HG02884 (cell line): Measurements from ENCODE around the gene PRR30.
"Not testable (repeated sequence)": the region's sequence is repeated elsewhere in the genome, so short reads cannot be mapped to it uniquely, and the experiment has no call there.

Source experiments
- ATAC-seq: cut with Tn5 transposase; IDR thresholded peaks from one replicate; pipeline ENCODE4 v1.9.1; 2021; ENCODE audit warnings: mild to moderate bottlenecking, moderate library complexity; ENCODE audit not compliant: unreplicated experiment

The PRR30 gene

DNA sequence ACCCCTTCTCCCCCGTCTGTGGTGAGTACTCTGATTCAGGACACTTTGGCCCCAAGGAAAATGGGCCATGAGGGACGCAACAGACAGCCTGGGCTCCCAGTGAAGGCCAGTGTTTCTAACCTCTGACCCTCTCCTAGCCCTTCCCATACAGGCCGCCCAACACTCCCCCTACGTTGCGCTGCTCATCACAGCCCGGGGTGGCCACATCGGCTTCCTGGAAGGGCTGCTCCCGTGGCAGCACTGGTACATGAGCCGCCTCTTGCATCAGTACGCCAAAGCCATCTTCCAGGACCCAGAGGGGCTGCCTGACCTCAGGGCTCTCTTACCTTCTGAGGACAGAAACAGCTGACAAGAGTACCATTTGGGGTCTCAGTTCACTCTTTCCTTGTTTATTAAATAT lies 8.8 kb downstream of the PRR30 start:
- no peak for ATAC-seq

DNA sequence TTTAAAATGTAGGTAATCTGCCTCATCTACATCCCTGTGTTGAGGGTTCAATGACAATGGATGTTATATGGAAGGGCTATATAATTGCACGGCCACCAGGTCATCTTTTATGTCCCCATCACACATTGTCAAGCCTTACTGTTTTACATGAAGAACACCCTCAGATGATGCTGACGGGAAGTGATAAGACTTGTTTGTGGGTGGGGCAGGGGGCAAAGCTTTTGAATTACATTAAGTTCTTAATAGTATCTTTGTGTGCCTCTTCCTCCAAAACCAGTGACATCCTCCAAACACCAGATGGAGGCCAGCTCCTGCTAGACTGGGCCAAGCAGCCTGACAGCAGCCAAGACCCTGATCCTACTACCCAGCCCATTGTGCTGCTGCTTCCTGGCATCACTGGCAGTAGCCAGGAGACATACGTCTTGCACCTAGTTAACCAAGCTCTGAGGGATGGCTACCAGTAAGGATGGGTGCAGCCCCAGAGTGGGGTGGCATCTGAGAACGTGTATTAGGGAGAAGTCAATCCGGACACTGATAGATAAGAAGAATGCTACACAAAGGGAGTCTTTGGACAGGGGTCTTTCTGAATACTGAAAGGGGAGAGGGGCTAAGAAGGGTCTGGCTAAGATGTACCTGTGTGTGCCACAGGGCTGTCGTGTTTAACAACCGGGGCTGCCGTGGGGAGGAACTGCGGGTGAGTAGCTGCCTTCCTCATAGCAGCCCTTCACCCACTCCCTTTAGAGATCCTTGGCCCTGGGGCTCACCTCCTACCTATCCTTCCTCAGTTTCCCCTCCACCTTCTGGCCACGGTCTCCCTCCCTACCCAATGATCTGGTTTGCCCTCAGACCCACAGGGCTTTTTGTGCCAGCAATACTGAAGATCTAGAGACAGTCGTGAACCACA lies 10.3 kb downstream of the PRR30 start:
- ATAC-seq, result no peak

DNA sequence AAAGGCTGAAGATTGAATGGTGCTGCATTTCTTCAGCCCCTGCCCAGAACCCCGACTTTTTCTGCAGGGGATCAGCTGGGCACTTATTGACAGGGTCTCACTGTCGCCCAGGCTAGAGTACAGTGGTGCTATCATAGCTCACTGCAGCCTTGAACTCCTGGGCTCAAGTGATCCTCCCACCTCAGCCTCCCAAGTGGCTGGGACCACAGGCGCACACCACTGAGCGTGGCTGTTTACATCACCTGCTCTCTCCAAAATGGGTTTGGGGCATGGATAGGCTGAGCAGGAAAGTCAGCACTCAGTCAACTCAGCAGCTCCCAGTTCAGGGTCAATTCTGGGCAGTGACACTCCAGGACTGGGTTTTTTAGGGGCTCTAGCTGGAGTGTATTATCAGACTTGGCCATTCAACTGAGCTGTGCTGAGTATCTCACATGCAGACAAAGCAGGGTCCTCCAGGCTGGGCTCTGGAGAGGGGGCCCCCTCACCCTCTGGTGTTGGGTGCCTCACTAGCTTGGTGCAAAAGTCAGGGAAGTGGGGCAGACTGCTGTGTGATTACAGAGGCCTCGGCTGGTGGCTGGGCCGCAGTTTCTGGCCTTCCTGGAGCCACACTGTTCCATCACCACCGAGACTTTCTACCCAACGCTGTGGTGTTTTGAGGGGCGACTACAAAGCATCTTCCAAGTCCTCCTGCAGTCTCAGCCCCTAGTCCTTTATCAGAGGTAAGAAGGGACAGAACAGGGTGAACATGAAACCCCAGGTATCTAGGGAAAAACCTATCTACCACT lies 11.1 kb downstream of the PRR30 start:
- ATAC-seq, result no peak

DNA sequence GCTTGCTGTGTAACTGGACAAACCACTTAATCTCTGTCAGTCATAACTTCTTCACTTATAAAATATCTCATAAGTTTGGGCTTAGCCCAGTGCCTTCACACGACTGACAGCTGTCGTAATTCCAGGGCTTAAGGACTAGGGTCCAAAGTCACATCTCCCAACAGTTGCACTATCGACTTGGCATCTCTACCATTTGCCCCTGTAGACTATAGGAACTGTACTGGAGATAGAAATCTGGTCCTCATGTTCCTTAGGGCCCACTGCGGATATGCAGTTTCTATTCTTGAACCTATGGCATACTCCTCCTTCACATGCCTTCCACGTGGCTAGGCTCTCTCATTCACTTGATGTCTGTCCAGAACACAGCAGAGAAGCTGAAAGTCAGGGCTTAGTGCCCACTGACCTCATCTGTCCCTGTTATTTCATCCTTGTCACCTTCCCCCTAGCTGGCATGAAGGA lies 12.9 kb downstream of the PRR30 start:
- ATAC-seq, result no peak

DNA sequence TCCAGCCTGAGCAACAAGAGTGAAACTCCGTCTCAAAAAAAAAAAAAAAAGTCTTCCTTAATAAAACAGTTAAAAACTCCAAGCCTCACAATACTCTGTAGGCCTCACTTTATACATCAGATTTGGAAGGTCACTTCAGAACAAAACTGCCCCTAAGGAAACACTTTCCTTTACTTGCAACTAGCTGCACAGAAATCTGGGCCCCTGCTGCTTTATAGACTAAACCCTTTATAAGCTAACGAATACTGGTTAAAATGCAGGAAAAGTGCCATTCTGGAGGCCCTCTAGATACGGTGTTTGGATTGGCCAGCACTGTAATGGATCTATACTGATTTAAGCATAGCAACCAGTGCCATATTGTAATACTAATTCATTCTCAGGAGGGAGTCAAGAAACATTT lies 14.1 kb downstream of the PRR30 start:
- ATAC-seq, result no peak

DNA sequence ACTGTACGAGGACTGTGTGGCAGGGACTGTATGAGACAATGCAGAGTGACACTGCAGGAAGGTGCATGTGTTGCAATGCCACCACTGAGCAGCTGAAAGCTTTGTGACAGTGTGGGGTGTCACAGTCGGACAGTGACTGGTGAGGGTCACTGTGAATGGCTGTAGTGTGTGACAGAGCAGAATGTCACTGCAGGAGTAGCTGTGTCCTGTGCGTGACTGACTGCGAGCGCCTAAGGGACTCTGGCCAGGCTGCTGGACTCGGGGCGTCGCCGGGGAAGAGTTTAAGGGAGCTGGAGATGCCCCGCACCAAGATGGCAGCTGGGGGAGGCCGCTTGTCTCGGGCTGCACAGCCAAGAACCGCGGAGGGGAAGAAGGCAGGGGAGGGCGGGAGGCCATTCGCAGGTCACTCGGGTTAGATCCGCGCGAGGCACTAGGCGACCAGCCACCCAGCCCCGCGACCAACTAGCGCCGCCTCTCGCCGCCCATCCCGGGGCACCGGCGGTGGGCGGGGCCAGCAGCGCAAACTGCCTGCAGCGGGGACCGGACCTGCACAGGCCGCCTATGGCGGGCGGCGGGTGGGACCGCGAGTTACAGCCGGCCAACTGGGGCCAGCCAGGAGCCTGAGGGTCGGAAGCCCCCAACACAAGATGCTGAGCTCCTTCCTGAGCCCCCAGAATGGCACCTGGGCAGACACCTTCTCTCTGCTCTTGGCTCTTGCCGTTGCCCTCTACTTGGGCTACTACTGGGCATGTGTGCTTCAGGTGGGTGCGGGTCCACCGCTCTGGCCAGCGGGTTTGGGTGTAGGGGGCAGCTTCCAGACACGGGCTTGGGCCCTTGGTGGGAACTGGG lies 15.7 kb downstream of the PRR30 start, which contains the start of gene ABHD1:
TSS of gene ABHD1 (plus strand) at position 514 of the 849 bp plus-strand sequence. CDS start at position 648, 134 bp downstream.
- no peak for ATAC-seq

DNA sequence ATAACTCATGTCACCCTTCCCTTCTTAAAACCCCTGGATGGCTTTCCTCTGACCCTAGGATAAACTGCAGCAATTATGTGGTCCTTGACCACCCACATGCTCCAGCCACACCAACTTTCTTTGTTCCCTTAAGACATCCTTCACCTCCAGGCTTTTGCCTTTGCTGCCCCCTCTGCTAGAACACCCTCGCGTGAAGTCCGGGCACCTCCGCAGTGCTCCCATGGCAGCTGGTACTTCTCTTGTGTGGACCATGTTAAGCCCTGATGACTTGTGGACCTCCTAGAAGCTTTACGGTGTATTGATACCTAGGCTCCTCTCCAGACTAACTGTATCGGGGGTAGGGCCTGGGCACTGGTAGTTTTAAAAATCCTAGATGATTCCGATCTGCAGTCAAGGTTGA lies 16.4 kb downstream of the PRR30 start:
- ATAC-seq, result no peak

DNA sequence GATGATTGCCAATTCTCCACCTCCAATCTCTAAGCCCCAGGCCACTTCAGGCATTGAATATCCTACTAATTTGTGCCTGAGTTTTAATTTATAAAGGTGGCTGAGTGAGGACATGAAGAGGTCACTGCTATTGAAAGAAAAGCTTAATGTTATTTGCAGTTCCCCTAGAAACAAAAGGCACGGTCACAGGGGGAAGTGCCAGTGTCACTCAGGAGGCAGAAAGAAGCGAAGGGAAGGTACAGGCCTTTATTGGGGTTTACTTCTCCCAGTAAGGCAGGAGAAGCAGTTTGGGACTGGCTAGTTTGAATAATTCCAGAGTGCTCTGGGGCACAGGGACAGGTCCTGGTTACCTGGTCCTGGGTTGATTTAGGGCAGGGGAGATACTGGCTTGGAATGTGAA lies 17.3 kb downstream of the PRR30 start:
- no peak for ATAC-seq

DNA sequence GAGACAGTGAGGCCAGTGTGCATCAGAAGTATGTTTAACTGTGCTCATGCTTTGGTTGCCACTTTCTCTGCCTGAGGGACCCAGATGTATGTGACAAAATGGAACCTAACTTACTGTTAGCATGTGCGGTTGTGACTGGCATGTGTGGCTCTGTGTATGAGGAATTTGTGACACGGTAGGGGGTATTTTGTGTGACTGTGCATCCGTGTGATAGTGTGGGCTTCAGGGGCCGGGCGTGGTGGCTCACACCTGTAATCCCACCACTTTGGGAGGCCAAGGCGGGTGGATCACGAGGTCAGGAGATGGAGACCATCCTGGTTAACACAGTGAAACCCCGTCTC lies 19.9 kb downstream of the PRR30 start:
- not testable (repeated sequence) for ATAC-seq

DNA sequence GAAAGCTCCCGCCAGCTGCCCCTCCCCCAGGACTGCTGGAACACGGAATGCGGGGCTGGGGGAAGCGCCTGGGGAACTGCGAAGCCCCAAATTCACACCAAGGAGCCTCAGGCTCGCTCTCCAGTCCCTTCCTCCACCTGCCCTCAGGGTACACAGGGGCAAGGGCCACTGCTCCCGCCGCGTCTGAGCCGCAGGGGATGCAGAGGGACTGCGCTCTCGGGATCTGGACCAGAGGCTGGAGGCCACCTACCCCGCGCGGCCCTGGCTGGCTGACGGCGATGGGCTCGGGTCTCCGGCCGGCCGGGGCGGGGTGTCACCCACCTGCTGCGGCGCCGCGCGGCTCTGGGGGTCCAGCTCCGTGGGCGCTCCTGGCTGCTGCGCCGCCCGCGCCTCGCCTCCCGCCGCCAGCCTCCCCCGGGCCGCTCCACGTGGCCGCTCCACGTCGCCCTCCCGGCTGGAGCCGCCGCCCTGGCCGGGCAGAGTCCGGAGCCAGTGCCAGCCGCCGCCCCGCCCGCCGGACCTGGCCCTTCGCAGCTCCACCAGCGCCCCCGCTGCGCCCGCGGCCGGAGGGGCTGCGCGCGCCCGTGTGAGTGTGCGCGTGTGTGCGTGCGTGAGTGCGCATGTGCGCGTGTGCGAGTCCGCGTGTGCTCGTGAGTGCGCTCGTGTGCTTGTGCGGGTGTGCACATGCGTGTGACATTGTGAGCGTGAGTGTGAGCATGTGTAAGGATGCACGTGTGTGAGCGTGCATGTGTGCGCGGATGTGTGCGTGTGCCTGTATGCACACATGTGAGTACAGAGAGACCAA lies 20.5 kb downstream of the PRR30 start, which contains the start of gene CGREF1:
TSS of gene CGREF1 (minus strand) at position 604 of the 805 bp plus-strand sequence. CDS start 14,762 bp downstream, outside the sequence.
- ATAC-seq, result no peak

DNA sequence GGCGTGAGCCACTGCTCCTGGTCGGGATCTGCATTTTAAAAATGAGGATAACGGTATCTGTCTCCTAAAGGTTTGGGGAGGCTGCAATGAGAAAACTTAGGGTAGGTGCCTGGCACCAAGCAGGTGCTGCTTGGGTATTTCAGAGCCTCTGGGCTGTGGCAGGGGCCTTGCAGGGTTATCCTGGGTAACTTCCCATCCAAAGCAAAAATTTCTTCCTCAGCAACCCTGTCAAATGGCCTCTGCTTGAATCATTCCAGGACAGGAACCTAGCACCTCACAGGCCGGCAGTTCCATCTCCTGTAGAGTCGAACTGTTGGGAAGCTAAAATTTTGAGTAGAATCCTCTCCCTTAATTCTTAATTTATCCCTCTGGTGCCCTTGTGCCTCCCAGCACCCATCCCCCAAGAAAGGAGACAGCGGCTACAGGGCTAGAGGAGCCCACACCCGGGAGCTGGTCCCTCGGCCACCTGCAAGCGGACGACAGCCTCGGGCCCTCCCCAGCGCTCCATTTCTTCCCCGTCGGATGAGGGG lies 21.1 kb downstream of the PRR30 start:
- no peak for ATAC-seq

DNA sequence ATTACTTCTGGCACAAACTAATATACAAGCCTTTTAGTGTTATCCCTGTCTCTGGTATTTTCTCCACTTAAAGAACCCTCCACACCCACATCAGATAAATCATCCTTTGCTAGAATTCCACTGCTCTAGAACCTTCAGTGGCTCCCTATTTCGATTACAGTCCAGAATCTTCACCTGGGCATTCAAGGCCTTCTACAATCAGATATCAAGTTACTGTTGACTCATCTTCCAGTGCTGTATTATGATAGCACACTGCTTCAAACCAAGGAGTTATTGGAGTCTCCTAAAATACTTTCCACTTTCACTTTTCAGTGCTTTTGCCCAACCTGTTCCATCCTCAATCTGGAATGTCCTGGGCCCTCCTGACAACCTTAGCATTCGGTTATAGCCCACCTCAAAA lies 23.7 kb downstream of the PRR30 start:
- no peak for ATAC-seq

DNA sequence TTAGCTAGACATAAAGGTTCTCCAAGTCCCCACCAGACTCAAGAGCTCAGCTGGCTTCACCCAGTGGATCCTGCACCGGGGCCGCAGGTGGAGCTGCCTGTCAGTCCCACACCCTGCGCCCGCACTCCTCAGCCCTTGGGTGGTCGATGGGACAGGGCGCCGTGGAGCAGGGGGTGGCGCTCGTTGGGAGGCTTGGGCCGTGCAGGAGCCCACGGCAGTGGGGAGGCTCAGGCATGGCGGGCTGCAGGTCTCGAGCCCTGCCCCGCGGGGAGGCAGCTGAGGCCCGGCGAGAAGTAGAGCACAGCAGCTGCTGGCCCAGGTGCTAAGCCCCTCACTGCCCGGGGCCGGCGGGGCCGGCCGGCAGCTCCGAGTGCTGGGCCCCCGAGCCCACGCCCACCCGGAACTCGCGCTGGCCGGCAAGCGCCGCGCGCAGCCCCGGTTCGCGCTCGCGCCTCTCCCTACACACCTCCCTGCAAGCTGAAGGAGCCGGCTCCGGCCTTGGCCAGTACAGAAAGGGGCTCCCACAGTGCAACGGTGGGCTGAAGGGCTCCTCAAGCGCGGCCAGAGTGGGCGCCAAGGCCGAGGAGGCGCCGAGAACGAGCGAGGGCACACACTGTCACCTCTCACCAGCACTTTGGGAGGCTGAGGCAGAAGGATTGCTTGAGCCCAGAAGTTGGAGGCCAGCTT lies 27.7 kb downstream of the PRR30 start:
- ATAC-seq, result not testable (repeated sequence)

DNA sequence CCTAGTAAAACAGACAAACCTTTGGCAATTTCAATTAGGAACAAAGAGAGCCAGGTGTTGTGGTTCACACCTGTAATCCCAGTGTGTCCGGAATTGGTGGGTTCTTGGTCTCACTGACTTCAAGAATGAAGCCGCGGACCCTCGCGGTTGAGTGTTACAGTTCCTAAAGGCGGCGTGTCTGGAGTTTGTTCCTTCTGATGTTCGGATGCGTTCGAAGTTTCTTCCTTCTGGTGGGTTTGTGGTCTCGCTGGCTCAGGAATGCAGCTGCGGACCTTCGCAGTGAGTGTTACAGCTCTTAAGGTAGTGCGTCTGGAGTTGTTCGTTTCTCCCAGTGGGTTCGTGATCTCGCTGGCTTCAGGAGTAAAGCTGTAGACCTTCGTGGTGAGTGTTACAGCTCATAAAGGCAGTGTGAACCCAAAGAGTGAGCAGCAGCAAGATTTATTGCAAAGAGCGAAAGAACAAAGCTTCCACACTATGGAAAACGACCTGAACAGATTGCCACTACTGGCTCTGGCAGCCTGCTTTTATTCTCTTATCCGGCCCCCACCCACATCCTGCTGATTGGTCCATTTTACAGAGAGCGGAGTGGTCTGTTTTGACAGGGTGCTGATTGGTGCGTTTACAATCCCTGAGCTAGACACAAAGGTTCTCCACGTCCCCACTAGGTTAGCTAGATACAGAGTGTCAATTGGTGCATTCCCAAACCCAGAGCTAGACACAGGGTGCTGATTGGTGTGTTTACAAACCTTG lies 28.4 kb downstream of the PRR30 start:
- ATAC-seq, result not testable (repeated sequence)

DNA sequence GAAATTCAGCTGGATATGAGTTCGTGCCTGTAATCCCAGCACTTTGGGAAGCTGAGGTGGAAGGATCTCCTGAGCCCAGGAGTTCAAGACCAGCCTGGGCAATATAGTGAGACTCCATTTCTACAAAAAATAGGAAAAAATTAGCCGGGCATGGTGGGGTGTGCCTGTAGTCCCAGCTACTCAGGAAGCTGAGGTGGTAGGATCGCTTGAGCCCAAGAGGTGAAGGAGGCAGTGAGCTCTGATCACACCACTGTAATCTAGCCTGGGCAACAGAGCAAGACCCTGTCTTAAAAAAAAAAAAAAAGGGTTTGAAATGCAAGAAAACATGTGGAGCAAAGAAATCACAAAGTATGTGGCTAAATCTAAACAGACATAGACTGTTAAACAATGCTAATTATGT lies 30.1 kb downstream of the PRR30 start:
- ATAC-seq, result no peak

DNA sequence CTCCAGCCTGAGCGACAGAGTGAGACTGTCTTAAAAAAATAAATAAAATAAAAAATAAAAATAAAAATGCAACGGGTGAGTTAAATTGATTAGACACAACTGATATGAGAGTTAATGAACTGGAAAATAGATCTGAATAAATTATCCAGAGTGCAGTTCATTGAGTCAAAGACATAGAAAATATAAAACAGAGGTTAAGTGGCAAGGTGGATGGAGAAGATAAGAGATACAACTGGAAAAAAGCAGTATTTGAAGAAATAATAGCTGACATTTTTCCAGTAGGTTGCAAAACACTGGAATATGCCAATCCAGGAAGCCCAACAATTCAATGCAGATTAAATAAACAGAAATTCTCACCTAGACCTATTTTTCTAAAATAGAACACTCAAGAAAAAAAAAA lies 31.0 kb downstream of the PRR30 start:
- no peak for ATAC-seq

DNA sequence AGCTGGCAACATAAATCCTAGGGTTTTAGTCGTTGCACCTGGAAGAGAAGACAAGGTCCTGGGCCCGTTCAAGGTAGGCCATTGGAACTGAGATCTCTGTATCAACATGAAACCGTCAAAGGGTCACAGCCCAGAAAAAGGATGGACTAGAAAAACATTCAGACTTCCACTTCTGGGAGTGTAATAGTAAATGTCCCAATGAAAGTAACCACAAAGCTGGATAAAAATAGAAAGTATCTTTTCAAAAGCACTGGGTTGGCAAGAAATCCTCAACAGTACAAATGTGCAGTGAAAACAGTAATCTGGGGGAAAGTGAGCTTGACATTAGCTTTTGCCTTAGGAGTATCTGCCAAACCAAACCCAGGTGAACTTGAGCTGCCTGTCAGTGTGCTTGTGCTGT lies 33.2 kb downstream of the PRR30 start:
- ATAC-seq, result no peak

DNA sequence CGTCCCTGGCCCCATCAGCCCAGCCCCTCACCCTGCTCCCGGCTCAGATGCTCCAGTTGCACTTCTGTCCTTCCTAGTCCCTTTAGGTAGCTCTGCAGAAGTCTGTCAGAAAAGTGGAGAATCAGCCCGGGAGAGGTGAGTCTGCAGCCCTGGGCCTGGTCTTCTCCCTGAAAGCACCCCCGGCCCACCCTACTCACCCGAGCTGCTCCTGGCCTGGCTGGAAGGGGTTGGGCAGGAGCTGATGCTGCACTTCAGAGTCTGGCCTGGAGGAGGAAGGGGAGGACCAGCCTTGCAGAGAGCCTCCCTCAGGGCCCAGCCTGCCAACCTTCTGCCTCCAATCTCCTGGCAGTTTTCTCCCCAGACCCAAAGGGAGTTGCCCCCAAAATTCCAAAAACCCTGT lies 36.9 kb downstream of the PRR30 start:
- no peak for ATAC-seq

DNA sequence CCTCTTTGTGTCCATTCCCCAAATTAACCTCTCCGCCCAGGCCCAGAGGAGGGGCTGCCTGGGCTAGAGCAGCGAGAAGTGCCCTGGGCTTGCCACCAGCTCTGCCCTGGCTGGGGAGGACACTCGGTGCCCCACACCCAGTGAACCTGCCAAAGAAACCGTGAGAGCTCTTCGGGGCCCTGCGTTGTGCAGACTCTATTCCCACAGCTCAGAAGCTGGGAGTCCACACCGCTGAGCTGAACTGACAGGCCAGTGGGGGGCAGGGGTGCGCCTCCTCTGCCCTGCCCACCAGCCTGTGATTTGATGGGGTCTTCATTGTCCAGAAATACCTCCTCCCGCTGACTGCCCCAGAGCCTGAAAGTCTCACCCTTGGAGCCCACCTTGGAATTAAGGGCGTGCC lies 39.2 kb downstream of the PRR30 start:
- no peak for ATAC-seq
